Mucosa of descending colon (tissue), 3 donors: ENCODE results near the gene KCND2. TPM values are rescaled to one million over a fixed set of nuclear protein-coding genes. Genes with fewer than 3 reads are reported as not detected.
"Not testable (repeated sequence)": the region's sequence is repeated elsewhere in the genome, so short reads cannot be mapped to it uniquely, and the experiment has no call there.

Experiments used
- ATAC-seq: fragments of 200-7000 bp; cut with Tn5 transposase; one replicate; pipeline ENCODE4 v1.9.1; 2020; ENCODE audit warnings: mild to moderate bottlenecking, moderate library complexity
- DNase-seq, 3 donors: peaks; one replicate each; pipeline ENCODE4 v3.0.0-alpha.2; 2020
- H3K36me3 ChIP-seq: fragments of 200-600 bp; one replicate; pipeline ENCODE4 v1.8.0; 2021; ENCODE audit warnings: low read depth, mild to moderate bottlenecking
- H3K4me1 ChIP-seq: fragments of 200-600 bp; one replicate; pipeline ENCODE4 v1.8.0; 2021; ENCODE audit warnings: low read depth, mild to moderate bottlenecking
- H3K4me3 ChIP-seq: fragments of 200-600 bp; one replicate; pipeline ENCODE4 v1.8.0; 2021; ENCODE audit warnings: mild to moderate bottlenecking
- H3K9me3 ChIP-seq: fragments of 200-600 bp; one replicate; pipeline ENCODE4 v1.8.0; 2021; ENCODE audit warnings: mild to moderate bottlenecking
- intact Hi-C, 2 donors: fragments of 100-400 bp; cut with DNase I in 1 of 2; cut with micrococcal nuclease in 1 of 2; formaldehyde crosslinking; loops; one replicate each; pipeline versions ENCODE4 v1.11.0 to v1.11.1; 2022; cut with DNase I, micrococcal nuclease
- total RNA-seq, 3 donors: library from RNA; stranded (reverse); fragmentation: NEBNext Ultra II Directional in 2 of 3; extraction: Animal tissue kit (Norgen Biotek cat#: 25700) in 2 of 3; gene quantifications; one replicate each; pipeline versions ENCODE4 v1.2.1 to v1.2.4, GENCODE V29; 2021 to 2023
- TF ChIP-seq, protein P1 (sequence below): fragments of 200-600 bp; IDR thresholded peaks from one replicate; pipeline ENCODE4 v1.8.0; 2022; ENCODE audit warnings: antibody characterized with exemption, mild to moderate bottlenecking
- donor health status: DM: no; HTN: no; CAD: no; lungs with moderate emphysema.
- donor health status: DM: no; HTN: no; CAD: no.
- donor health status: DM: no; HTN: yes; CAD: no.

KCND2 gene
- total RNA-seq, 3 donors from 2014 or later, result 0.09 to 0.98 (median 0.41) TPM

DNA sequence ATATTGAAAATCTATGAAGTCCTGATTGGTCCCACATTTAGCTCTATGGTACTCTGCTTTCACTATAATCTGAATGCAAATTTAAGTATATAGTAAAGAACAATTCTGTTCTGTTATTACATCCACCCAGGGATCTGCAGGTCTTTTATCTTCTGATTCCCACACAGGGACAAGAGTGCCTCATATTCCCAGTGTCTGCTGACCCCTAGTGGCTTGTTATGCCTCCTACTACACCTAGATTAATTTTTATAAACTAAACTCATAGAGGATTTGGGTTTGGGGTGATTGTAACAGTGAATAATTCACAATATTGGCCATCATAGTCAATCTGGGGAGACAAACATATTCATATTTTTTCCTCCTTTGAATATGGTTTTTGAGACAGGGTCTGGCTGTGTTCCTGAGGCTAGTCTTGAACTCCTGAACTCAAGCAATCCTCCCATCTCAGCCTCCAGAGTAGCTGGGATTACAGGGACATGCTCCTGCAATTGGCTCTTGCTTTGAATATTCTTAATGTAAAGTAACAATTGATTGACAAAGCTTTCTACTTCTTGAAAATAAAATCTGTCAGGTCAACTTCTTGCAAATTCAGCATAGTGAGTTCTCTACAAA lies 282.1 kb downstream of the KCND2 start:
- DNase-seq, result peak in 1 of 3 donors; percentile 44
- H3K4me1 ChIP-seq, result no peaks in the 10 kb centered on the region
- TF ChIP-seq, protein P1, sequence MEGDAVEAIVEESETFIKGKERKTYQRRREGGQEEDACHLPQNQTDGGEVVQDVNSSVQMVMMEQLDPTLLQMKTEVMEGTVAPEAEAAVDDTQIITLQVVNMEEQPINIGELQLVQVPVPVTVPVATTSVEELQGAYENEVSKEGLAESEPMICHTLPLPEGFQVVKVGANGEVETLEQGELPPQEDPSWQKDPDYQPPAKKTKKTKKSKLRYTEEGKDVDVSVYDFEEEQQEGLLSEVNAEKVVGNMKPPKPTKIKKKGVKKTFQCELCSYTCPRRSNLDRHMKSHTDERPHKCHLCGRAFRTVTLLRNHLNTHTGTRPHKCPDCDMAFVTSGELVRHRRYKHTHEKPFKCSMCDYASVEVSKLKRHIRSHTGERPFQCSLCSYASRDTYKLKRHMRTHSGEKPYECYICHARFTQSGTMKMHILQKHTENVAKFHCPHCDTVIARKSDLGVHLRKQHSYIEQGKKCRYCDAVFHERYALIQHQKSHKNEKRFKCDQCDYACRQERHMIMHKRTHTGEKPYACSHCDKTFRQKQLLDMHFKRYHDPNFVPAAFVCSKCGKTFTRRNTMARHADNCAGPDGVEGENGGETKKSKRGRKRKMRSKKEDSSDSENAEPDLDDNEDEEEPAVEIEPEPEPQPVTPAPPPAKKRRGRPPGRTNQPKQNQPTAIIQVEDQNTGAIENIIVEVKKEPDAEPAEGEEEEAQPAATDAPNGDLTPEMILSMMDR, result no peak
- no peaks in the 10 kb centered on the region for H3K9me3 ChIP-seq
- H3K4me3 ChIP-seq, result no peak overlapping the region
- intact Hi-C loops, result no loop called here
- ATAC-seq, result no peak
- no peaks in the 10 kb centered on the region for H3K36me3 ChIP-seq

DNA sequence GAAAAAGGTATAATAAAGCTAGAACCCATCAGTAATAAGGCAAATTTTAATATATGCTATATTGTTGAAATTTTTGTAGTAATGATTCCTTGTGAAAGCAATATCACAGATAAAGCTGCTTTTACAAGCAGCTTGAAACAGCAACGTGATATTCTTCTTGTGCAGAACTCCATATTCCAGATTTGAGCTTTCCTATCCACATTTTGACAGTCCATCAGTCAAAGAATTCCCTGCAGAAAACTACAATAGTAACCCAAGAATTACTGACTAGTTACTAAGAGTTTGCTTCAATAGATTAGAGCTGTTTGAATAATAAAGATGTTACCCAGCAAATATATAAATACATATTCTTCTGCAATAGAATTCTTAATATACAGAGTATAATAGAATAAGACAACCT lies 291.2 kb downstream of the KCND2 start:
- Histone ChIP-seq H3K9me3 (no peaks in the 10 kb centered on the region), H3K4me3 (no peak overlapping the region), H3K4me1 (no peaks in the 10 kb centered on the region), H3K36me3 (no peaks in the 10 kb centered on the region)
- DNase-seq, result no peak
- ATAC-seq, result no peak
- intact Hi-C loops, result no loop called here
- TF ChIP-seq, protein P1, result no peak

DNA sequence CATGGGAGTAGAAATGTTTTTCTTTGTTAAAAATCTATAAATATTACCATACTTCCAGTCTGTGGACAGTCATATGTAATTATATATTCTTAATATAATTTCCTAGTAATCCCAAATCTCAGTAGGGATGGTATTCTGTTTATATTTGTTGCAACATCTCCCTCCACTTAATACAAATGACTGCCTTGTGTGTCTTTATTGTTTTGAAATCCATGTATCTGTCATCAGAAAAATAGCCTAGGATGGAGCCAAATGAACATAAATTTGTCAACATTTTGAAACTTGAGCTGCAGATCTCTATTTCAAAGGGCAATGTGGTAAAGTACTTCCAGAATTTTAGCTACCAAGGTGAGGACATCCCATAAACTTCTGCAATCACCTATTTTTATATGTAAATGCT lies 294.2 kb downstream of the KCND2 start:
- ATAC-seq, result no peak

DNA sequence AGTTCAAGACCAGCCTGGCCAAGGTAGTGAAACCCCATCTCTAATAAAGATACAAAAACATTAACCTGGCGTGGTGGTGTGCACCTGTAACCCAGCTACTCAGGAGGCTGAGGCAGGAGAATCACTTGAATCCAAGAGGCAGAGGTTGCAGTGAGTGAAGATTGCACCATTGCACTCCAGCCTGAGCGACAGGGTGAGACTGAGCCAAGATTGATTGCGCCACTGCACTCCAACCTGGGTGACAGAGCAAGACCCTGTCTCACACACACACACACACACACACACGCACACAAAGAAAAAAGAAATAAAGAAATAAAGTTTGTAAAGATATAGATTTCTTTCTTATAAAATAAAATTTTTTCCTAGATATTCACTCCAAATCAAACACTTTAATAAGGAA lies 305.7 kb downstream of the KCND2 start:
- intact Hi-C loops, DNase-seq, ATAC-seq, H3K9me3 ChIP-seq, H3K4me1 ChIP-seq, H3K36me3 ChIP-seq, H3K4me3 ChIP-seq: not testable (repeated sequence)

More for the DNA sequence above, 294.2 kb downstream of the KCND2 start:
- TF ChIP-seq, protein P1, result no peak
- Histone ChIP-seq H3K36me3 (no peaks in the 10 kb centered on the region), H3K4me1 (no peaks in the 10 kb centered on the region), H3K4me3 (no peak overlapping the region), H3K9me3 (no peaks in the 10 kb centered on the region)
- DNase-seq, result no peak
- intact Hi-C loops, result no loop called here

DNA sequence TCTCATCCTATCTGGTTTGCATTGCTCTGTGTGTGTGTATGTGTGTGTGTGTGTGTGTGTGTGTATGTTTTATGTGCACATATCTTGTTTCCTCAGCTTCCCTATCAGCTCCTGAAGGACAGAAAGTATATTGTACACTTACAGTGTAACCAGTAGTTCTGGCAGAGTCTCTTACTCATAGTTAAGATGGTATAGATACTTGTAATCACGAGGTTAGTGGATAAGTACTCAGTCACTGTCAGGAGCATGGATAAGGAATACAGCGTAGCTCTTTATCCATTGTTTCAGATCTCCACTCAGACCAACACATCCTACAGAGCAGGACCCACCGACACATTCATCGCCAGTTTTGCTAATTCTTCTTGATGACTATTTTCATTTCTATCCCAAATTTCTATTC lies 309.9 kb downstream of the KCND2 start:
- Histone ChIP-seq H3K4me1 (no peaks in the 10 kb centered on the region), H3K36me3 (no peaks in the 10 kb centered on the region), H3K9me3 (no peaks in the 10 kb centered on the region), H3K4me3 (no peak overlapping the region)
- intact Hi-C loops, result no loop called here
- TF ChIP-seq, protein P1, result no peak
- DNase-seq (no peak), ATAC-seq (no peak)

DNA sequence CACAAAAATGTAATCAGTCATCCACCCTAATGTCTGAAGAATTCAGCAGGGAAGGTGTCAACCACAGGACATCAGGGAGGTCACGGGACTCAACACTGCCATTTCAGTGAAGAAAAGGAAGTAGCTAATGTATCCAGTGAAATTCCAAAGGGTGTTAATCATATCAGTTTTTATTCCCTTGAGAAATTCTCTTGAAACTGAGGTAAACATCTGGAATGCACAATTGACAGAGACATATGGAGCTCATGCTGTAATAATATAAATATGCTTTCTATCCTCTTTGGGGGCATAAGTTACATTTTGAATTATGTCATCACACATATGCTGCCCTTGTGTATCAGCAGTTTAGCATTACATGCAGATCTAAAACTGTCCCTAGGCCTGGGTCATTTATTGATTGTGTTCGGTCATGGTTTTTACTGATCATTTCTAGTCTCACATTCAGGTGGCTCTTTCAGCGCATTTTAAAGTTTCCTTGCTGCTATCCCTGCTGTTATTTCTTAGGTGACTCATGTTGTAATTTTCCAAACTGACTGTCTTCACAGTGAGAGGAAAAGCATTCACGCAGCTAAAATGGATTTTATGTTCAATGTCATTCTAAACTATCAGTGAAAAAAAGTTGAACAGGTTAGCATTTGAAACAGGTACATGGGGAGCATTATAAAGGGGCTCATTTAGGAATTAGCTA lies 311.1 kb downstream of the KCND2 start:
- H3K4me1 ChIP-seq, result no peaks in the 10 kb centered on the region
- no peaks in the 10 kb centered on the region for H3K9me3 ChIP-seq
- H3K4me3 ChIP-seq, result no peak overlapping the region
- no peaks in the 10 kb centered on the region for H3K36me3 ChIP-seq
- DNase-seq (no peak), ATAC-seq (no peak)
- TF ChIP-seq, protein P1, result no peak
- intact Hi-C loops, result no loop called here
